ENCODE measurements around the gene ACTA2. TPM values are rescaled to one million over a fixed set of nuclear protein-coding genes. Genes with fewer than 3 reads are reported as not detected.

Gene ACTA2
- total RNA-seq, 1 donor from 2014 or later, result 9.0 TPM

- H3K4me3 ChIP-seq (ENCODE audit: low read depth, low read length), result peak overlapping the region; percentile 33
- no peak for TF ChIP-seq CTCF (IDR thresholded peaks at IDR 0.05; ENCODE audit: insufficient read depth, low read length, severe bottlenecking)
- DNase-seq (ENCODE audit: low read depth) (peak; percentile 37), FAIRE-seq (no peak)
- no peaks in the 10 kb centered on the region for H3K36me3 ChIP-seq (ENCODE audit: control insufficient read depth, insufficient read depth, low read length)
- H3K27me3 ChIP-seq (ENCODE audit: control insufficient read depth, insufficient read depth, low read length), result no peaks in the 10 kb centered on the region
Observed at GRCh38 chr10:88974446-88975376, 22.1 kb upstream of the ACTA2 start.

- Histone ChIP-seq H3K4me3 (ENCODE audit: low read depth, low read length) (no peak overlapping the region), H3K36me3 (ENCODE audit: control insufficient read depth, insufficient read depth, low read length) (no peaks in the 10 kb centered on the region), H3K27me3 (ENCODE audit: control insufficient read depth, insufficient read depth, low read length) (no peaks in the 10 kb centered on the region)
- FAIRE-seq (no peak), DNase-seq (ENCODE audit: low read depth) (no peak)
- TF ChIP-seq CTCF (IDR thresholded peaks at IDR 0.05; ENCODE audit: insufficient read depth, low read length, severe bottlenecking), result no peak
Observed at GRCh38 chr10:88974012-88974411, 21.4 kb upstream of the ACTA2 start.

GRCh38 chr10:88971221-88972061, 18.9 kb upstream of the ACTA2 start:
- Histone ChIP-seq H3K27me3 (ENCODE audit: control insufficient read depth, insufficient read depth, low read length) (no peaks in the 10 kb centered on the region), H3K36me3 (ENCODE audit: control insufficient read depth, insufficient read depth, low read length) (no peaks in the 10 kb centered on the region), H3K4me3 (ENCODE audit: low read depth, low read length) (no peak overlapping the region)
- FAIRE-seq (no peak), DNase-seq (ENCODE audit: low read depth) (no peak)
- TF ChIP-seq CTCF (IDR thresholded peaks at IDR 0.05; ENCODE audit: insufficient read depth, low read length, severe bottlenecking), result no peak

- no peaks in the 10 kb centered on the region for H3K27me3 ChIP-seq (ENCODE audit: control insufficient read depth, insufficient read depth, low read length)
- H3K36me3 ChIP-seq (ENCODE audit: control insufficient read depth, insufficient read depth, low read length), result no peaks in the 10 kb centered on the region
- DNase-seq (ENCODE audit: low read depth) (no peak), FAIRE-seq (no peak)
- no peak for TF ChIP-seq CTCF (IDR thresholded peaks at IDR 0.05; ENCODE audit: insufficient read depth, low read length, severe bottlenecking)
- H3K4me3 ChIP-seq (ENCODE audit: low read depth, low read length), result no peak overlapping the region
Observed at GRCh38 chr10:88968391-88968790, 15.8 kb upstream of the ACTA2 start.

GRCh38 chr10:88966797-88967196, 14.2 kb upstream of the ACTA2 start:
- no peaks in the 10 kb centered on the region for H3K36me3 ChIP-seq (ENCODE audit: control insufficient read depth, insufficient read depth, low read length)
- no peaks in the 10 kb centered on the region for H3K27me3 ChIP-seq (ENCODE audit: control insufficient read depth, insufficient read depth, low read length)
- DNase-seq (ENCODE audit: low read depth), result no peak
- FAIRE-seq, result no peak
- no peak for TF ChIP-seq CTCF (IDR thresholded peaks at IDR 0.05; ENCODE audit: insufficient read depth, low read length, severe bottlenecking)
- H3K4me3 ChIP-seq (ENCODE audit: low read depth, low read length), result no peak overlapping the region

Data from bronchial epithelial cell (primary cell).